ENCODE data around the gene RRAGB.
"Not testable (repeated sequence)": the region's sequence is repeated elsewhere in the genome, so short reads cannot be mapped to it uniquely, and the experiment has no call there.

Gene RRAGB

DNA sequence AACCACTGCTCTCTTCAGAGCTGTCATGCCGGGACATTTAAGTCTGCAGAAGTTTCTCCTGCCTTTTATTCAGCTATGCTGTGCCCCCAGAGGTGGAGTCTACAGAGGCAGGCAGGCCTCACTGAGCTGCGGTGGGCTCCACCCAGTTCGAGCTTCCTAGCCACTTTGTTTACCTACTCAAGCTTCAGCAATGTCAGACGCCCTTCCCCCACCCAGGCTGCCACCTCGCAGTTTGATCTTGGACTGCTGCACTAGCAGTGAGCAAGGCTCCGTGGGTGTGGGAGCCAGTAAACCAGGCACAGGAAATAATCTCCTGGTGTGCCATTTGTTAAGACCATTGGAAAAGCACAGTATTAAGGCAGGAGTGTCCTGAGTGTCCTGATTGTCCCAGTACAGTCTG, 56.9 kb downstream of the RRAGB start:
- H3K4me3 ChIP-seq (ENCODE audit: low read length in 2 of 2); H2BK12ac ChIP-seq (ENCODE audit: low read length); H3K9me3 ChIP-seq (replicated peaks in 1 of 2; ENCODE audit: control insufficient read depth in 2 of 2, insufficient read depth in 1 of 2, low read depth in 1 of 2, low read length in 2 of 2); H2BK15ac ChIP-seq (ENCODE audit: low read length); H3K9ac ChIP-seq (ENCODE audit: low read depth, low read length, poor library complexity); H3K18ac ChIP-seq (ENCODE audit: low read length); H2AK5ac ChIP-seq (ENCODE audit: low read depth, low read length); H3K79me1 ChIP-seq (ENCODE audit: low read depth, low read length); DNase-seq (ENCODE audit: low spot score); H3K23ac ChIP-seq (ENCODE audit: low read depth, low read length, poor library complexity); H2BK5ac ChIP-seq (ENCODE audit: low read length); H3K27ac ChIP-seq (replicated peaks; ENCODE audit: low read length); H4K8ac ChIP-seq (ENCODE audit: low read depth, low read length); H2AFZ ChIP-seq (ENCODE audit: low read length); H3K27me3 ChIP-seq (ENCODE audit: control insufficient read depth in 3 of 3, insufficient read depth in 3 of 3, low read depth in 1 of 3, low read length in 3 of 3); H3K36me3 ChIP-seq (replicated peaks in 1 of 2; ENCODE audit: control insufficient read depth in 2 of 2, insufficient read depth in 2 of 2, low read length in 2 of 2); H3K4ac ChIP-seq (ENCODE audit: low read length); H3K4me1 ChIP-seq (ENCODE audit: control insufficient read depth in 2 of 2, insufficient read depth in 1 of 2, low read depth in 1 of 2, low read length in 2 of 2); H3K14ac ChIP-seq (ENCODE audit: low read length); H4K91ac ChIP-seq (ENCODE audit: low read depth, low read length, poor library complexity); H2BK120ac ChIP-seq (ENCODE audit: low read depth, low read length); H3K4me2 ChIP-seq (ENCODE audit: insufficient read depth, low read length, poor library complexity, severe bottlenecking): not testable (repeated sequence)
- WGBS, 2 donors (ENCODE audit: extremely low coverage in 2 of 2, insufficient read length in 2 of 2, insufficient replicate concordance in 1 of 2): no CpG with 5 or more reads among the region's 6 CpGs

DNA sequence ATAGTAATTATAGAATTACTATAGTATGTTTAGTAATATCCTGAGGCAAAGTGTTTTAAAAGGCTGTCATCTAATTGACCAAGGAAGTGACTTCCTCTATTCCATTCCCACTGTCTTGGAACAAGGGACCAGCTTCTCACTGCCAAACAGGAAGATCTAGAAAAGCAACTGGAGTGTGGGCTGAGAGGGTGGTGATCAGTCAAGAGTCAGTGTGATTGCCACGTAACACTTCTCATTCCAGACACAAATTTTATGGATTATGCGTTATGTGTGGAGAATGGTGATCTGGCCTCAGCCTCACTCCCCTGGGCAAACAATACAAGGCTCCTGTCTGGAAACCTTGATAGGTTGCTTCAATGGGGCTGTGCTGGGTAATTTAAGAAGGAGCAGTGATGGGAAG, 60.0 kb downstream of the RRAGB start:
- no peaks in the 10 kb centered on the region for H3K36me3 ChIP-seq (replicated peaks in 1 of 2; ENCODE audit: control insufficient read depth in 2 of 2, insufficient read depth in 2 of 2, low read length in 2 of 2)
- no peaks in the 10 kb centered on the region for H3K4me1 ChIP-seq (ENCODE audit: control insufficient read depth in 2 of 2, insufficient read depth in 1 of 2, low read depth in 1 of 2, low read length in 2 of 2)
- H3K4me2 ChIP-seq (ENCODE audit: insufficient read depth, low read length, poor library complexity, severe bottlenecking): no peak overlapping the region
- H2BK12ac ChIP-seq (ENCODE audit: low read length): no peak overlapping the region
- H2BK120ac ChIP-seq (ENCODE audit: low read depth, low read length): no peak overlapping the region
- H3K27ac ChIP-seq (replicated peaks; ENCODE audit: low read length): no peak overlapping the region
- no peak overlapping the region for H2BK15ac ChIP-seq (ENCODE audit: low read length)
- DNase-seq (ENCODE audit: low spot score): no peak
- H3K18ac ChIP-seq (ENCODE audit: low read length): no peak overlapping the region
- H3K14ac ChIP-seq (ENCODE audit: low read length): no peak overlapping the region
- WGBS, 2 donors (ENCODE audit: extremely low coverage in 2 of 2, insufficient read length in 2 of 2, insufficient replicate concordance in 1 of 2): no CpG with 5 or more reads among the region's 2 CpGs
- no peaks in the 10 kb centered on the region for H3K9me3 ChIP-seq (replicated peaks in 1 of 2; ENCODE audit: control insufficient read depth in 2 of 2, insufficient read depth in 1 of 2, low read depth in 1 of 2, low read length in 2 of 2)
- H2AFZ ChIP-seq (ENCODE audit: low read length): no peak overlapping the region
- no peak overlapping the region for H3K23ac ChIP-seq (ENCODE audit: low read depth, low read length, poor library complexity)
- H4K91ac ChIP-seq (ENCODE audit: low read depth, low read length, poor library complexity): no peak overlapping the region
- no peak overlapping the region for H3K4me3 ChIP-seq (ENCODE audit: low read length in 2 of 2)
- H2BK5ac ChIP-seq (ENCODE audit: low read length): no peak overlapping the region
- no peak overlapping the region for H3K4ac ChIP-seq (ENCODE audit: low read length)
- no peaks in the 10 kb centered on the region for H3K79me1 ChIP-seq (ENCODE audit: low read depth, low read length)
- no peak overlapping the region for H2AK5ac ChIP-seq (ENCODE audit: low read depth, low read length)
- H3K27me3 ChIP-seq (ENCODE audit: control insufficient read depth in 3 of 3, insufficient read depth in 3 of 3, low read depth in 1 of 3, low read length in 3 of 3): no peaks in the 10 kb centered on the region
- H3K9ac ChIP-seq (ENCODE audit: low read depth, low read length, poor library complexity): no peak overlapping the region
- H4K8ac ChIP-seq (ENCODE audit: low read depth, low read length): no peak overlapping the region

DNA sequence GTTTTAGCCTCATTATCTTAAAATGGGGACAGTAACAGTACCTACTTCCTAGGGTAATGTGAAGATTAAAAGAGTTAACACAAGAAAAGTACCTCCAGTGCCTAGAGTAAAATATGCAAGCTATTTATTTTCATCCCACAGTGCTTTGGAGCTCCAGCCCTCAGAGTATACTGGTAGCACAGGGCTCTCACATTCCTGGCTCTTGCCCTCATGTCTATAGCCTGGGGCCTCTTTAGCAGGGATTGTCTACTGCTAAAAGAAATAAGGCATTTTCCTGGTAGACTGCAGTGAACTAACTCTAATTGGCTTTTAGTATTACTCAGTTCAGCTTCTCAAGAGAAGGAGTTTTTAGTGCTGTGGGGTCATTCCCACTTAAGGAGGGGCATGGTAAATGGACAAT, 60.8 kb downstream of the RRAGB start:
- Histone ChIP-seq H2BK15ac (ENCODE audit: low read length) (no peak overlapping the region), H3K18ac (ENCODE audit: low read length) (no peak overlapping the region), H2BK120ac (ENCODE audit: low read depth, low read length) (no peak overlapping the region), H3K4me1 (ENCODE audit: control insufficient read depth in 2 of 2, insufficient read depth in 1 of 2, low read depth in 1 of 2, low read length in 2 of 2) (no peaks in the 10 kb centered on the region), H4K8ac (ENCODE audit: low read depth, low read length) (no peak overlapping the region), H3K23ac (ENCODE audit: low read depth, low read length, poor library complexity) (no peak overlapping the region), H3K79me1 (ENCODE audit: low read depth, low read length) (no peaks in the 10 kb centered on the region), H2BK5ac (ENCODE audit: low read length) (no peak overlapping the region), H4K91ac (ENCODE audit: low read depth, low read length, poor library complexity) (no peak overlapping the region), H2AFZ (ENCODE audit: low read length) (no peak overlapping the region), H3K4me2 (ENCODE audit: insufficient read depth, low read length, poor library complexity, severe bottlenecking) (no peak overlapping the region), H3K14ac (ENCODE audit: low read length) (no peak overlapping the region), H3K9ac (ENCODE audit: low read depth, low read length, poor library complexity) (no peak overlapping the region), H2AK5ac (ENCODE audit: low read depth, low read length) (no peak overlapping the region), H2BK12ac (ENCODE audit: low read length) (no peak overlapping the region), H3K27ac (replicated peaks; ENCODE audit: low read length) (no peak overlapping the region), H3K4ac (ENCODE audit: low read length) (no peak overlapping the region), H3K4me3 (ENCODE audit: low read length in 2 of 2) (no peak overlapping the region), H3K27me3 (ENCODE audit: control insufficient read depth in 3 of 3, insufficient read depth in 3 of 3, low read depth in 1 of 3, low read length in 3 of 3) (no peaks in the 10 kb centered on the region), H3K9me3 (replicated peaks in 1 of 2; ENCODE audit: control insufficient read depth in 2 of 2, insufficient read depth in 1 of 2, low read depth in 1 of 2, low read length in 2 of 2) (no peaks in the 10 kb centered on the region), H3K36me3 (replicated peaks in 1 of 2; ENCODE audit: control insufficient read depth in 2 of 2, insufficient read depth in 2 of 2, low read length in 2 of 2) (no peaks in the 10 kb centered on the region)
- DNase-seq (ENCODE audit: low spot score): no peak

DNA sequence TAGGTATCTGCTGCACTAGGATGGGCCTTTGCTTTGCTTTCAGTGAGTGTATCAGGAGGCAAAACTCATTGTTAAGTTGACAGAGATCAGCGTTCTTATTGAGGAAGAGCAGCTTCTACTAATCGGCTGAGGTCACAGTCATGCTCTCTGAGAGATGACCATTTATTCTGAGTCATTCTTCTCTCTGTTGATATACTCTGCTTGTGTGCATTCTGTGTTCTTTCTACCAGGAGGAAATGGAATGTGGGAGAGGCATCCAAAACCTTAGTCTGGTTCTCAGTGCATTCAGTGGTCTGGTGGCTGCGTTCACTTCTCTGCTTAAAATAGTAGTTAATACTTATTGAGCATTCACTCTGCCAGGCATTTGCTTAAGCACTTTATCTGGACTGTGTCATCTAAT, 66.2 kb downstream of the RRAGB start:
- H3K36me3 ChIP-seq (replicated peaks in 1 of 2; ENCODE audit: control insufficient read depth in 2 of 2, insufficient read depth in 2 of 2, low read length in 2 of 2): no peaks in the 10 kb centered on the region
- no peak overlapping the region for H3K14ac ChIP-seq (ENCODE audit: low read length)
- H3K27ac ChIP-seq (replicated peaks; ENCODE audit: low read length): no peak overlapping the region
- H3K4ac ChIP-seq (ENCODE audit: low read length): no peak overlapping the region
- H3K79me1 ChIP-seq (ENCODE audit: low read depth, low read length): no peaks in the 10 kb centered on the region
- H4K8ac ChIP-seq (ENCODE audit: low read depth, low read length): no peak overlapping the region
- H3K9ac ChIP-seq (ENCODE audit: low read depth, low read length, poor library complexity): no peak overlapping the region
- no CpG with 5 or more reads among the region's 3 CpGs for WGBS, 2 donors (ENCODE audit: extremely low coverage in 2 of 2, insufficient read length in 2 of 2, insufficient replicate concordance in 1 of 2)
- no peak overlapping the region for H2BK120ac ChIP-seq (ENCODE audit: low read depth, low read length)
- no peaks in the 10 kb centered on the region for H3K9me3 ChIP-seq (replicated peaks in 1 of 2; ENCODE audit: control insufficient read depth in 2 of 2, insufficient read depth in 1 of 2, low read depth in 1 of 2, low read length in 2 of 2)
- no peak overlapping the region for H2BK15ac ChIP-seq (ENCODE audit: low read length)
- H2AFZ ChIP-seq (ENCODE audit: low read length): no peak overlapping the region
- no peak overlapping the region for H4K91ac ChIP-seq (ENCODE audit: low read depth, low read length, poor library complexity)
- H3K4me3 ChIP-seq (ENCODE audit: low read length in 2 of 2): no peak overlapping the region
- no peak for DNase-seq (ENCODE audit: low spot score)
- no peak overlapping the region for H3K4me2 ChIP-seq (ENCODE audit: insufficient read depth, low read length, poor library complexity, severe bottlenecking)
- no peak overlapping the region for H2BK5ac ChIP-seq (ENCODE audit: low read length)
- no peak overlapping the region for H3K18ac ChIP-seq (ENCODE audit: low read length)
- no peaks in the 10 kb centered on the region for H3K27me3 ChIP-seq (ENCODE audit: control insufficient read depth in 3 of 3, insufficient read depth in 3 of 3, low read depth in 1 of 3, low read length in 3 of 3)
- H2BK12ac ChIP-seq (ENCODE audit: low read length): no peak overlapping the region
- no peak overlapping the region for H2AK5ac ChIP-seq (ENCODE audit: low read depth, low read length)
- no peaks in the 10 kb centered on the region for H3K4me1 ChIP-seq (ENCODE audit: control insufficient read depth in 2 of 2, insufficient read depth in 1 of 2, low read depth in 1 of 2, low read length in 2 of 2)
- no peak overlapping the region for H3K23ac ChIP-seq (ENCODE audit: low read depth, low read length, poor library complexity)

Data from neuronal stem cell (in vitro differentiated cells).